ENCODE results near the gene VPS33A.

- TF ChIP-seq CTCF (IDR thresholded peaks at IDR 0.05; ENCODE audit: poor library complexity), result no peak
- no peak for TF ChIP-seq EZH2phosphoT487 (IDR thresholded peaks at IDR 0.05; ENCODE audit: low read depth, severe bottlenecking, unreplicated experiment)
These were observed 21.5 kb downstream of the VPS33A start for GRCh38 chr12:122244565-122245371.

Measured in hepatocyte (in vitro differentiated cells).